HepG2 (cell line): Measurements from ENCODE around the gene SPATA32. TPM values are rescaled to one million over a fixed set of nuclear protein-coding genes. Genes with fewer than 3 reads are reported as not detected.

Experiments used
- BCLAF1 ChIP-seq: fragments of 450-650 bp; IDR thresholded peaks from 2 replicates; pipeline ENCODE4 v1.6.1; 2017; ENCODE audit warnings: mild to moderate bottlenecking
- CREB3 ChIP-seq: sonication (generic); formaldehyde crosslinking; IDR thresholded peaks from 2 replicates; pipeline ENCODE4 v1.5.0; 2020; ENCODE audit warnings: missing genetic modification reagents
- GFI1 ChIP-seq: sonication (generic); formaldehyde crosslinking; IDR thresholded peaks from 2 replicates; pipeline ENCODE4 v1.5.0; 2020; ENCODE audit warnings: missing genetic modification reagents, mild to moderate bottlenecking, borderline replicate concordance
- HMG20A ChIP-seq: IDR thresholded peaks from 2 replicates; pipeline ENCODE4 v1.6.1; 2016; ENCODE audit warnings: borderline replicate concordance
- KDM5A ChIP-seq: fragments of 200-600 bp; sonication (generic); IDR thresholded peaks from 2 replicates; pipeline ENCODE4 v1.7.0; 2018; ENCODE audit warnings: antibody characterized with exemption, mild to moderate bottlenecking, low read length, borderline replicate concordance
- MYC ChIP-seq: sonication (generic); formaldehyde crosslinking; IDR thresholded peaks from 2 replicates; pipeline ENCODE4 v1.9.0; 2021; ENCODE audit warnings: missing genetic modification reagents, borderline replicate concordance
- MYPOP ChIP-seq: sonication (generic); formaldehyde crosslinking; IDR thresholded peaks from 2 replicates; pipeline ENCODE4 v1.8.1; 2023; ENCODE audit warnings: mild to moderate bottlenecking, moderate library complexity, missing genetic modification reagents
- PAX8 ChIP-seq: sonication (generic); formaldehyde crosslinking; IDR thresholded peaks from 2 replicates; pipeline ENCODE4 v1.8.0; 2022; ENCODE audit warnings: mild to moderate bottlenecking, missing genetic modification reagents, borderline replicate concordance
- PHF8 ChIP-seq: sonication (generic); formaldehyde crosslinking; IDR thresholded peaks from 2 replicates; pipeline ENCODE4 v1.5.0; 2020; ENCODE audit warnings: missing genetic modification reagents
- TEAD3 ChIP-seq: optimal IDR thresholded peaks from 2 replicates; pipeline ENCODE3; 2016; ENCODE audit warnings: borderline replicate concordance
- TOPORS ChIP-seq: sonication (generic); formaldehyde crosslinking; IDR thresholded peaks from 2 replicates; pipeline ENCODE4 v1.8.0; 2023; ENCODE audit warnings: mild to moderate bottlenecking, missing genetic modification reagents
- ZKSCAN1 ChIP-seq: fragments of 150-350 bp; IDR thresholded peaks from 2 replicates; pipeline ENCODE4 v1.6.1; 2014; ENCODE audit warnings: low read length
- ZNF317 ChIP-seq: sonication (generic); formaldehyde crosslinking; IDR thresholded peaks from 2 replicates; pipeline ENCODE4 v1.5.0; 2020; ENCODE audit warnings: mild to moderate bottlenecking, missing genetic modification reagents
- ZNF446 ChIP-seq: sonication (generic); formaldehyde crosslinking; IDR thresholded peaks from 2 replicates; pipeline ENCODE4 v1.5.0; 2020; ENCODE audit warnings: mild to moderate bottlenecking, missing genetic modification reagents
- ZSCAN29 ChIP-seq: sonication (generic); formaldehyde crosslinking; conservative IDR thresholded peaks from 2 replicates; pipeline ENCODE4 v1.4.0; 2020; ENCODE audit warnings: mild to moderate bottlenecking, missing genetic modification reagents
- polyA plus RNA-seq, 8 experiments: library from polyadenylated mRNA; depleted of rRNA in 3 of 8; stranded (reverse) in 7 of 8; unstranded in 1 of 8; fragments of >200 nt; fragmentation: Illumina TruSeq in 4 of 8; extraction: Trizol in 4 of 8; gene quantifications; 2 replicates each; pipeline versions ENCODE4 v1.2.1 to v1.2.3, GENCODE V29; 2011 to 2016; ENCODE audit warnings: low read depth in 4 of 8, missing spikeins in 1 of 8, mixed read lengths in 1 of 8; ENCODE audit not compliant: insufficient read depth in 1 of 8
- total RNA-seq, 5 experiments: library from RNA; depleted of rRNA; stranded (reverse); fragments of >200 nt; fragmentation: Illumina TruSeq; extraction: Trizol; gene quantifications; 2 replicates each; pipeline ENCODE4 v1.2.3, GENCODE V29; 2016; ENCODE audit warnings: low read depth in 1 of 5
- TF ChIP-seq, protein P1 (sequence below): IDR thresholded peaks from 2 replicates; pipeline ENCODE4 v1.6.1; 2012; ENCODE audit warnings: low read depth, low read length, improper control_type of control experiment
- TF ChIP-seq, protein P2 (sequence below): sonication (generic); formaldehyde crosslinking; conservative IDR thresholded peaks from 2 replicates; pipeline ENCODE4 v1.4.0; 2020; ENCODE audit warnings: missing genetic modification reagents
- TF ChIP-seq, protein P3 (sequence below): sonication (generic); formaldehyde crosslinking; IDR thresholded peaks from 2 replicates; pipeline ENCODE4 v1.8.1; 2022; ENCODE audit warnings: low read depth, mild to moderate bottlenecking, missing genetic modification reagents

Gene SPATA32
- total and polyA plus RNA-seq, 2 of the 13 experiments (the other 11 are each of a cell fraction or from before 2014, with no cell fraction given) = not detected

DNA sequence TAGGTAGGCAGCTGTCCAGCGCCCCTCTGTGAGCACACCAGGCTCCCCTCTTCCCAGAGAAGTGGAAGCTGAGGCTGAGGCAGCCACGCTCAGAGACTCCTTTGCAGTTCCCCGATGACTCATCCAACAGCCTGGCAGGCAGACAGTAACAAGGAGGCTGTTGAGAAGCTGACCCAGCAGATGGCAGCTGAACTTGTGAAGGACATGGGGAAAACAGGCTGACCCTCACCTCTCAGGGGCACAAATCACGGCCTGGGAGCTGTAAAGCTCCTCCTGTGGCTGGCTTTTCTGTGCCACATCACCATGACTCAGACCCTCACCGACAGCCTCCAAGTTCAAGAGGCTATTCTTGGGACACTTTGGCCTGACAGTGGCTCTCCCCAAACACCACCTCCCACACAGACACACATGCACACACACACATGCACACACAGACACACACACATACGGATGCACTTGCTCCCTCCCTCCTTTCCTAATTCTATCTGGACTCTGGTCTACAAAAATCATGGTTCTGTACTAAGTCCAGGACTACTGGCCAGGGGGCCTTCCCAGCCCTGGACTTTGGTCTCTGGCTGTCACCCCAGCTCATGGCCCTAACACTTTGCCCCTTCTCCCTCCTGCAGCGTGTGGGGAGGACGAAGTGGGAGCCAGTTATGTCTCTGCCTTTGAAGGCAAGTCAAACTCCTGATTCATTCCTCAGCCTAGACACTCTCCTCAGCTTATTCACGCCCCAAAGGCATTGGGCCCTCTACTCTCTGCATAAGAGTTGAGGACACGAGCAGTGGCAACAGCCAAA is 31.7 kb upstream of the SPATA32 start (continued):
- TF ChIP-seq ZNF317 (CRISPR knock-in tag) = no peak
- peak; percentile 85; the same call in 1 of the 2 replicates for TF ChIP-seq GFI1 (CRISPR knock-in tag)
- peak; percentile 9 for TF ChIP-seq TEAD3 (CRISPR knock-in tag)
- TF ChIP-seq, protein P1, sequence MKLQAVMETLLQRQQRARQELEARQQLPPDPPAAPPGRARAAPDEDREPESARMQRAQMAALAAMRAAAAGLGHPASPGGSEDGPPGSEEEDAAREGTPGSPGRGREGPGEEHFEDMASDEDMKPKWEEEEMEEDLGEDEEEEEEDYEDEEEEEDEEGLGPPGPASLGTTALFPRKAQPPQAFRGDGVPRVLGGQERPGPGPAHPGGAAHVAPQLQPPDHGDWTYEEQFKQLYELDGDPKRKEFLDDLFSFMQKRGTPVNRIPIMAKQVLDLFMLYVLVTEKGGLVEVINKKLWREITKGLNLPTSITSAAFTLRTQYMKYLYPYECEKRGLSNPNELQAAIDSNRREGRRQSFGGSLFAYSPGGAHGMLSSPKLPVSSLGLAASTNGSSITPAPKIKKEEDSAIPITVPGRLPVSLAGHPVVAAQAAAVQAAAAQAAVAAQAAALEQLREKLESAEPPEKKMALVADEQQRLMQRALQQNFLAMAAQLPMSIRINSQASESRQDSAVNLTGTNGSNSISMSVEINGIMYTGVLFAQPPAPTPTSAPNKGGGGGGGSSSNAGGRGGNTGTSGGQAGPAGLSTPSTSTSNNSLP = 0 out of 2 replicates have a peak, but pooled peaks have one; percentile 29
- no peak for TF ChIP-seq ZKSCAN1
- TF ChIP-seq BCLAF1 = no peak
- TF ChIP-seq ZSCAN29 (CRISPR knock-in tag) = no peak
- no peak for TF ChIP-seq KDM5A
- TF ChIP-seq MYC (CRISPR knock-in tag) = no peak; the same call in 1 of the 2 replicates
- TF ChIP-seq PAX8 = no peak
- TF ChIP-seq ZNF446 = no peak
- TF ChIP-seq, protein P2, sequence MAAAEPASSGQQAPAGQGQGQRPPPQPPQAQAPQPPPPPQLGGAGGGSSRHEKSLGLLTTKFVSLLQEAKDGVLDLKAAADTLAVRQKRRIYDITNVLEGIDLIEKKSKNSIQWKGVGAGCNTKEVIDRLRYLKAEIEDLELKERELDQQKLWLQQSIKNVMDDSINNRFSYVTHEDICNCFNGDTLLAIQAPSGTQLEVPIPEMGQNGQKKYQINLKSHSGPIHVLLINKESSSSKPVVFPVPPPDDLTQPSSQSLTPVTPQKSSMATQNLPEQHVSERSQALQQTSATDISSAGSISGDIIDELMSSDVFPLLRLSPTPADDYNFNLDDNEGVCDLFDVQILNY (CRISPR knock-in tag) = no peak
- no peak for TF ChIP-seq PHF8
- no peak for TF ChIP-seq HMG20A (CRISPR knock-in tag)
- TF ChIP-seq, protein P3, sequence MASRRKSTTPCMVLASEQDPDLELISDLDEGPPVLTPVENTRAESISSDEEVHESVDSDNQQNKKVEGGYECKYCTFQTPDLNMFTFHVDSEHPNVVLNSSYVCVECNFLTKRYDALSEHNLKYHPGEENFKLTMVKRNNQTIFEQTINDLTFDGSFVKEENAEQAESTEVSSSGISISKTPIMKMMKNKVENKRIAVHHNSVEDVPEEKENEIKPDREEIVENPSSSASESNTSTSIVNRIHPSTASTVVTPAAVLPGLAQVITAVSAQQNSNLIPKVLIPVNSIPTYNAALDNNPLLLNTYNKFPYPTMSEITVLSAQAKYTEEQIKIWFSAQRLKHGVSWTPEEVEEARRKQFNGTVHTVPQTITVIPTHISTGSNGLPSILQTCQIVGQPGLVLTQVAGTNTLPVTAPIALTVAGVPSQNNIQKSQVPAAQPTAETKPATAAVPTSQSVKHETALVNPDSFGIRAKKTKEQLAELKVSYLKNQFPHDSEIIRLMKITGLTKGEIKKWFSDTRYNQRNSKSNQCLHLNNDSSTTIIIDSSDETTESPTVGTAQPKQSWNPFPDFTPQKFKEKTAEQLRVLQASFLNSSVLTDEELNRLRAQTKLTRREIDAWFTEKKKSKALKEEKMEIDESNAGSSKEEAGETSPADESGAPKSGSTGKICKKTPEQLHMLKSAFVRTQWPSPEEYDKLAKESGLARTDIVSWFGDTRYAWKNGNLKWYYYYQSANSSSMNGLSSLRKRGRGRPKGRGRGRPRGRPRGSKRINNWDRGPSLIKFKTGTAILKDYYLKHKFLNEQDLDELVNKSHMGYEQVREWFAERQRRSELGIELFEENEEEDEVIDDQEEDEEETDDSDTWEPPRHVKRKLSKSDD (CRISPR knock-in tag) = peak; percentile 77; the same call in 1 of the 2 replicates
- no peak for TF ChIP-seq MYPOP (CRISPR knock-in tag)
- TF ChIP-seq CREB3 (CRISPR knock-in tag) = no peak
- no peak for TF ChIP-seq TOPORS (CRISPR knock-in tag)
